Loucy (cell line): ENCODE results near the gene CRABP1.

Source experiments
- H2AFZ ChIP-seq: fragments of 200-600 bp; sonication (generic); 2 replicates; pipeline ENCODE4 v1.6.0; 2016; ENCODE audit warnings: antibody characterized with exemption, mild to moderate bottlenecking, low read length, moderate library complexity
- H3F3A ChIP-seq: fragments of 200-600 bp; 2 replicates; pipeline ENCODE4 v1.6.0; 2016; ENCODE audit warnings: antibody characterized with exemption, low read depth, mild to moderate bottlenecking
- H3K27me3 ChIP-seq: fragments of 200-600 bp; sonication (generic); 2 replicates; pipeline ENCODE4 v1.6.1; 2014; ENCODE audit warnings: low read length, mild to moderate bottlenecking; ENCODE audit not compliant: insufficient read depth, poor library complexity, severe bottlenecking
- H3K36me3 ChIP-seq: fragments of 200-600 bp; sonication (generic); 2 replicates; pipeline ENCODE4 v1.6.1; 2016; ENCODE audit warnings: low read length; ENCODE audit not compliant: insufficient read depth
- H3K4me1 ChIP-seq: fragments of 200-600 bp; sonication (generic); 2 replicates; pipeline ENCODE4 v1.5.1; 2014; ENCODE audit warnings: low read length, mild to moderate bottlenecking; ENCODE audit not compliant: insufficient read depth, poor library complexity, severe bottlenecking
- H3K4me2 ChIP-seq: fragments of 200-600 bp; sonication (generic); 2 replicates; pipeline ENCODE4 v1.6.0; 2014; ENCODE audit warnings: antibody characterized with exemption, low read length, low read depth, mild to moderate bottlenecking; ENCODE audit not compliant: poor library complexity, severe bottlenecking
- H3K4me3 ChIP-seq: fragments of 200-600 bp; sonication (generic); 2 replicates; pipeline ENCODE4 v1.5.1; 2014; ENCODE audit warnings: low read length, mild to moderate bottlenecking, mixed read lengths; ENCODE audit not compliant: poor library complexity, severe bottlenecking
- H3K79me2 ChIP-seq: fragments of 200-600 bp; sonication (generic); 2 replicates; pipeline ENCODE4 v1.6.1; 2014; ENCODE audit warnings: low read length; ENCODE audit not compliant: insufficient read depth
- H3K9ac ChIP-seq: fragments of 200-600 bp; sonication (generic); 2 replicates; pipeline ENCODE4 v1.6.0; 2014; ENCODE audit warnings: mild to moderate bottlenecking, low read depth, low read length, moderate library complexity; ENCODE audit not compliant: poor library complexity, severe bottlenecking
- H3K9me2 ChIP-seq: fragments of 200-600 bp; sonication (generic); replicated peaks from 2 replicates; pipeline ENCODE4 v1.6.1; 2016; ENCODE audit warnings: low read depth, low read length, mixed read lengths
- H3K9me3 ChIP-seq: fragments of 200-600 bp; sonication (generic); 2 replicates; pipeline ENCODE4 v1.6.1; 2014; ENCODE audit warnings: mild to moderate bottlenecking, antibody characterized with exemption, low read length, low read depth; ENCODE audit not compliant: insufficient read depth
- H4K20me1 ChIP-seq: fragments of 200-600 bp; sonication (generic); 2 replicates; pipeline ENCODE4 v1.6.0; 2014; ENCODE audit warnings: antibody characterized with exemption, low read length, mild to moderate bottlenecking; ENCODE audit not compliant: insufficient read depth, poor library complexity, severe bottlenecking
- CTCF ChIP-seq: fragments of 200-600 bp; sonication (generic); conservative IDR thresholded peaks from 2 replicates; pipeline ENCODE4 v1.5.1; 2014; ENCODE audit warnings: mild to moderate bottlenecking, antibody characterized with exemption, low read length
- EZH2phosphoT487 ChIP-seq: fragments of 200-600 bp; IDR thresholded peaks from 2 replicates; pipeline ENCODE4 v1.6.1; 2018; ENCODE audit warnings: antibody characterized with exemption, mild to moderate bottlenecking, moderate library complexity, borderline replicate concordance

CRABP1 gene

GRCh38 chr15:78394981-78395616, 54.9 kb downstream of the CRABP1 start:
- H3K4me3 ChIP-seq: no peak overlapping the region
- no peak overlapping the region for H2AFZ ChIP-seq
- H4K20me1 ChIP-seq: no peaks in the 10 kb centered on the region
- no peaks in the 10 kb centered on the region for H3K9me2 ChIP-seq
- H3K36me3 ChIP-seq: no peaks in the 10 kb centered on the region
- no peaks in the 10 kb centered on the region for H3K79me2 ChIP-seq
- no peak overlapping the region for H3K9ac ChIP-seq
- H3K27me3 ChIP-seq: no peaks in the 10 kb centered on the region
- H3K4me1 ChIP-seq: no peaks in the 10 kb centered on the region
- TF ChIP-seq EZH2phosphoT487: no peak
- H3K4me2 ChIP-seq: no peak overlapping the region
- no peaks in the 10 kb centered on the region for H3F3A ChIP-seq
- no peaks in the 10 kb centered on the region for H3K9me3 ChIP-seq

GRCh38 chr15:78396186-78396814, 56.1 kb downstream of the CRABP1 start:
- Histone ChIP-seq H3K4me2 (no peak overlapping the region), H3K36me3 (no peaks in the 10 kb centered on the region), H3K9me2 (no peaks in the 10 kb centered on the region), H2AFZ (no peak overlapping the region), H3K4me3 (no peak overlapping the region), H3K9ac (no peak overlapping the region), H3F3A (no peaks in the 10 kb centered on the region), H3K79me2 (no peaks in the 10 kb centered on the region), H3K4me1 (no peaks in the 10 kb centered on the region), H3K27me3 (no peaks in the 10 kb centered on the region), H4K20me1 (no peaks in the 10 kb centered on the region), H3K9me3 (no peaks in the 10 kb centered on the region)
- TF ChIP-seq CTCF (no peak), EZH2phosphoT487 (no peak)

GRCh38 chr15:78396976-78397375, 56.8 kb downstream of the CRABP1 start:
- no peak overlapping the region for H3K4me3 ChIP-seq
- no peaks in the 10 kb centered on the region for H3K9me2 ChIP-seq
- H2AFZ ChIP-seq: no peak overlapping the region
- TF ChIP-seq EZH2phosphoT487 (no peak), CTCF (peak; percentile 42)
- no peaks in the 10 kb centered on the region for H3K79me2 ChIP-seq
- no peak overlapping the region for H3K9ac ChIP-seq
- no peaks in the 10 kb centered on the region for H4K20me1 ChIP-seq
- H3K27me3 ChIP-seq: no peaks in the 10 kb centered on the region
- no peaks in the 10 kb centered on the region for H3K9me3 ChIP-seq
- no peaks in the 10 kb centered on the region for H3K36me3 ChIP-seq
- no peaks in the 10 kb centered on the region for H3K4me1 ChIP-seq
- no peaks in the 10 kb centered on the region for H3F3A ChIP-seq
- H3K4me2 ChIP-seq: no peak overlapping the region

- TF ChIP-seq CTCF (no peak), EZH2phosphoT487 (no peak)
Observed at GRCh38 chr15:78397382-78397781, 57.2 kb downstream of the CRABP1 start.

More at GRCh38 chr15:78397382-78397781, 57.2 kb downstream of the CRABP1 start:
- no peaks in the 10 kb centered on the region for H3K27me3 ChIP-seq
- H3K36me3 ChIP-seq: no peaks in the 10 kb centered on the region
- no peaks in the 10 kb centered on the region for H3K9me3 ChIP-seq
- no peaks in the 10 kb centered on the region for H4K20me1 ChIP-seq
- H3K4me1 ChIP-seq: no peaks in the 10 kb centered on the region
- H3K9me2 ChIP-seq: no peaks in the 10 kb centered on the region
- H3K9ac ChIP-seq: no peak overlapping the region
- no peak overlapping the region for H2AFZ ChIP-seq
- no peaks in the 10 kb centered on the region for H3K79me2 ChIP-seq
- H3K4me2 ChIP-seq: no peak overlapping the region
- no peak overlapping the region for H3K4me3 ChIP-seq
- no peaks in the 10 kb centered on the region for H3F3A ChIP-seq
